Occipital lobe (tissue), 2 donors: ENCODE measurements around the gene NEURL1B. TPM values are rescaled to one million over a fixed set of nuclear protein-coding genes. Genes with fewer than 3 reads are reported as not detected.
"Not testable (repeated sequence)": the region's sequence is repeated elsewhere in the genome, so short reads cannot be mapped to it uniquely, and the experiment has no call there.

Experiments used
- DNase-seq: peaks from one replicate; lab custom pipeline; 2025; lab: John Stamatoyannopoulos, UW
- total RNA-seq: library from RNA; depleted of rRNA; stranded (reverse); fragments of >200 nt; gene quantifications from one replicate; pipeline ENCODE4 v1.2.3, GENCODE V29; 2014

NEURL1B gene
- total RNA-seq, 1 donor from 2014 or later = 19.2 TPM

DNA sequence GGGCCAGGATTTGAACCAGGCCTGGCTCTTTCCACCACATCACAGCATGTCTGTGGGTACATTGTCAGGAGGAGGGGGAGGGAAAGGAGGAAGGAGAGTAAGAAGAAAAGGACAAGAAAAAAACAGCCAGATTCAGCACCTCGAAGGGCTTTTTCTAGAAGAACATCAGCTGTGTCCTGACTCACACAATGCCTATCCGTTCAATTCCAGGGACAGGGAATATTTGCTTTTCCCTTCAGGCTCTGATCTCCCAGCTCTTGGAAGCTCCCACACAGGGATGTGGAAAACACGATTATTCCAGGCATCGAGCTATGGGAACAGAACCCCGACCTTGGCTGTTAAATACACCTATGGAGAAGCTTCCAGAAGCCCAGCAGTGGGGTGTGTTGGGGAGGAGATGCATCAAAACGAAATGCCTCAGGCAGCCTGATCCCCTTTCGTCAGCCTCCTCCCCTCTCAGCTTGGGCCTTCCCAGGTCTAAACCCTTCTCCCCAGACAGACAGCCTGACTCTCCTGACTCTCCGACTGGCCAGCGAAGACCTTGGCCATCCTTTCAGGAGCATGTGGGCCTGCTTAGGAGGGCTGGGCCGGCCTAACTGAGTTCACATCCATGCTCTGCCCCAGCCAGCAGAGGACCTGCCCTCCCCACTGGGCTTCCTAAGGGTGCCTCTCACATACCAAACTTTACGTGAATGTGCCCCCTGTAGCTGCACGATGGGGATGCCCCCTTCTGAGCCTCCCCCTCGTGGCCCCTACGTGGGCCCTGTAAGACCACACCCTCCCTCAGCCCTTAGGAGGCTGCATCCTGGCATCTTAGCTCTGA lies 54.4 kb downstream of the NEURL1B start:
- no peak for DNase-seq

DNA sequence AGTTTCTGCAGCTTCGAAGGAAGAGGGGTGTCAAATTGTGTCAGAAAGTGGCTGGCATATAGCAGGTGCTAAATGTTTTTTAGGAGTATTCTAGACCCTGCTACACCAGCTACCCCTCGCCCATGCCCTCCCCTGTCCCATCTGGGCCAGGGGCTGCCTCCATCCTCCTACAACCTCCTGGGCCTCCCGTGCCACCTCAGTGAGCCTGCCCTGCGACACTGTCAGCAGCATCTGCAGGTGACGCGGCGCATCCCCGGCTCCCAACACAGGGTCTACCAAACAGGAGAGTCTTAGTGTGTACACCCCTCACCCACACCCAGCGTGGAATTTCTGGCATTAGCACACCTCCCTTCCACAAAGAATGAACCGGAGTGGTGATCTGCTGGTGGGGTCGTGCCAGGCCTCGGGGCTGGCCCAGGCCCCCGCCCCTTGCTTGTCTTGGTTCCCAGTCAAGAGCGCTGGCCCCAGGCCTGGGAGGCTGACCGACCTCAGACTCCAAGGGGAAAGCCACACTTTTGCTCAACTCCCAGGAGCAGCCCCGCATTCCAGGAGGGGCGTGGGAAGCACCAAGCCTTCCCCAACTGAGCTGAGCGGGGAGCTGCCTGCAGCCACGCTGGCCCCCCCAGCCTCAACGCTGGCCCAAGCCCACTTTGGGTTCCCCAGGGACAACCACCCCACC lies 55.2 kb downstream of the NEURL1B start:
- DNase-seq = no peak

DNA sequence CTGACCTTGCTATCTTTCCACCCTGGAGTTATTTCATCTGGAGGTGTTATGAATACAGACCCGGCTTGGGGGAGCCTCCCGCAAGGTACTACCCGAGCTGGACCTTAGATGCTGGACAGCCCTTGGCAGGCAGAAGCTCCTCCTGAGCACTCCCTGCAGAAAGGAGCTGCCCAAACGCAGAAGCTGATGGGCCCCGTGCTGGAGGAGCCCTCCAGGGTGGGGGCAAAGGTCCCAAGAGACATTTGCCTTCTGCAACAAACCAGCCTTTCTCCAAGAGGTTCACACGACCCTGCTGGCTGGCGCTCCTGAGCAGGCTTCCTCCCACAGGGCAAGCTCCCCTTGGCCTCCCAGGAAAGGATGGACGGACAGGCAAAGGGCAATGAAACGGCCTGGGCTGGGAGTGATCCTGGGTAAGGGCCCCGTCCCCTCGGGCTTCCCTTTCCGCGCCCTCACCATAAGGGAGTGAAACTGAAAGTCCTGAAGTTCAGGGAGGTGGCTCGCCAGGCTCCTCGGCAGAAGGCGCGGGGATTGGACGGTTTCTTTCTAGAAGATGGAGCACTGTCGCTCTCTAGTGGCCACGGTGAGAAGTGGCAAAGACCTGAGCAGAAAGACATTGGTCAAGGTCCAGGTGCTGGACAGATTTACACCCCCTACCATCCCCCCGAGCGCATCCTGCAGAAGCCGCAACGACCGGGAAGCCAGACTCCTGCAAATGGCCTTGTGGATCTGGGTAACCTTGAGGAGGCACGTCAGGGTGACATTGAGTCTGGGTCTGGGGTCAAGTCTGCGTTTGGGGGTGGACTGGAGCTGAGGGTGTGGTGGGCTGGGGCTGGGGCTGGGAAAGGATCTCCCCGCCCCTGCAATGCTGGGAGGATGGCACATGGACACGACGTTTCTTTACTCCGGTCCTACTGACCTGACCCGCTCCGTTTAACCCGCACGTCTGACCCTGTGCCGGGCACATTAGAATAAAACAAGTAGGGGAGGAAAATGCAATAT lies 56.4 kb downstream of the NEURL1B start:
- peak; percentile 70 for DNase-seq

DNA sequence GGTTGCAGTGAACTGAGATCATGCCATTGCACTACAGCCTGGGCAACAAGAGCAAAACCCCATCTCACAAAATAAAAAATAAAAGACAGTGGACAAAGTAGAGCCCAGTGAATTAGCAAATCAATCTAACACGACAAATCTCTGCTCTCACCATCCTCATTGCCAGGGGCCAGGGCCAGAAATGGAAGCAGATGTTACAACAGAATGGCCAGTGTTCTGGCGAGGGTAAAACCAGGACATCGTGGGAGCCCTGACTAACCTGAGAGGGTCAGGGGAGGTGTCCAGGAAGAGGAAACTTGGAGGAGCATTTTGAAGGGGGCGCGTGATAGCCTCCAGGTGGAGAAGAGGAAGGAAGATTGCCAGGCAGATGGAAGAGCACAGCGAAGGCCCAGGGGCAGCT lies 58.4 kb downstream of the NEURL1B start:
- DNase-seq = no peak

DNA sequence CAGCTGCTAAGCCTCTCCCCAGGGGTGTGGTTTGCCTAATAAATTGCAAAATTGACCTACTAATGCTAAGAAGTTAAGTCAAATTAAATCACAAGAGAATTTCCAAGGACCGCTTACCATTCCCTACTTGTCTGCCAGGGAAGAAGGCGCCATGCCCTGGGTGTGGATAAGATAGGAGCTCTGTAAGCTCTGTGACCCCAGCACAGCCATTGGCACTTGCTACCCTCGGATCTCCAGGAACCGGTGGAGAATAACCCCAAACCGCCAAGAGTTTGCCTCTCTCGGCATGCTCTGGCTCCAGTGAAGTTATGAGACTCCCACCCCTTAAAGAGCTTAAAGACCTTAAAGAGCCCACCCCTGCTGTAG lies 58.9 kb downstream of the NEURL1B start:
- DNase-seq = no peak

DNA sequence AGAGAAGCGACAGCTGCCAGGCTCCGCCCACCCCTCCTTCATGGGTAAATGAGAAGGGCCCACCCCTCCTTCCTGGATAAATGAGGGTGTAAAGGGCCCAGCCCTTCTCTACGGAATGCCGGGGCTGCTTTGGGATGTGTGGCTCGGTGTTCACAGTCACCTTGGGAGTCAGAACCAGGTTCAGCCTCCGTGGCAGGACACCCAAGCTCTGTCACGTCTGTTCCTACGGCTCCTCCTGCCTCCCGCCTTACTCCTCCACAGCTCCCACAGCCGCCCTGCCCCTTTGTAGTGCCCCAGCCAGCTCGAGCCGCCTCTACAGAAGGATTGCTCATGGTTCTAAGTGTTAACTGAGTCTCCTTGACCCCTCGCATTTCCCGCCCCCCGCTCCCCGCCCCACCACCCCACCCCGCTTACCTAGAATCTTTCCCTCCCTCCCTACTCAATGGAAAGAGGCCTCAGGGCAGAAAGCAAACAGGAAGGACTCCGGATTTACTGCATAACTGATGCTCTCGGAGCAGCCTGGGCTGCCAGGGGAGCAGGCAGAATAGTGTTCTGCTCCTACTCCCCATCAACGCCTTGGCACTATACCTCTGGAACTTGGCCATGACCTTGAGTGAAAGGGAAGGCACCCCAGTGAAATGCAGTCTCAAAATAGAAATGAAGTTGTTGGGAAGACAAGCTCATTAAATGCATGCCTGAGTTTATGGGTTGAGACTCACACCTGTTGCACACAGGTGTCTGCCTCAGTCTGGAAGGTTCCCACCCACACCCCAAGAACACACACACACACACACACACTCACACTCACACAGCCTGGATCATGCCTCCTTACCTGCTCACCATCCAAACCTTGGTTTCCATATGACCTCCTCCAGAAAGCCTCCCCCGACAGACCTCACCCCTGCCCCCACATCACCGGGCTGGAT lies 59.6 kb downstream of the NEURL1B start:
- no peak for DNase-seq

DNA sequence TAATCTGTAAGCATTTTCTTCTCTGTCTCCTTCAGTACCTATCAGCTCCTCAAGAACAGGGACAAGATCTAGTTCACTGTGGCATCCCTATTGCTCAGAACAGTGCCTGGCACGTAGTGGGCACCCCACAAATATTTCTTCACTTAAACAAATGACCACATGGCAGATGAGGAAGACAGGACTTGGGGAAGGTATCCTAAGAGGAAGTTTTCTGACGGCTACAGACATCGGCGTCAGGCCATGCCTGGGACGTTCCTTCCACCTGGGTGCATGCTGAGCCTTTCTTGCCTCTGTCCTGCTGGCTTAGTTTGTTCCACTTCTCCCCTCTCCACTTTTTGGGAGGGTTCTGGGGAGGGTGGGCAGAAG lies 60.2 kb downstream of the NEURL1B start:
- no peak for DNase-seq

DNA sequence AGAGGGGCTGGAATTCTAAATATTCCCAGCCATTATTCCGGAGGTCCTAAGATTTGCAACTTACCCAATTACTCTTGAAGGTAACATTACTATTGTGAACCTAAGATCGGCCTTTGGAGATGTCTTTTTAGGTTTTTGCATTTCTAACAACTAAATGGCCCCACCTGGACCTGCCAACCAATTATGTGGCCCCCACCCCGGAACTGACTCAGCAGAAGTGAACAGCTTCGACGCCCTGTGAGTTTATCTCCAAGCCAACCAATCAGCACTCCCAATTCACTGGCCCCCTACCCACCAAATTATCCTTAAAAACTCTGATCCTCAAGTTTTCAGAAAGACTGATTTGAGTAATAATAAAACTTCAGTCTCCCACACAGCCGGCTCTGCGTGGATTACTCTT lies 62.9 kb downstream of the NEURL1B start:
- DNase-seq = no peak

DNA sequence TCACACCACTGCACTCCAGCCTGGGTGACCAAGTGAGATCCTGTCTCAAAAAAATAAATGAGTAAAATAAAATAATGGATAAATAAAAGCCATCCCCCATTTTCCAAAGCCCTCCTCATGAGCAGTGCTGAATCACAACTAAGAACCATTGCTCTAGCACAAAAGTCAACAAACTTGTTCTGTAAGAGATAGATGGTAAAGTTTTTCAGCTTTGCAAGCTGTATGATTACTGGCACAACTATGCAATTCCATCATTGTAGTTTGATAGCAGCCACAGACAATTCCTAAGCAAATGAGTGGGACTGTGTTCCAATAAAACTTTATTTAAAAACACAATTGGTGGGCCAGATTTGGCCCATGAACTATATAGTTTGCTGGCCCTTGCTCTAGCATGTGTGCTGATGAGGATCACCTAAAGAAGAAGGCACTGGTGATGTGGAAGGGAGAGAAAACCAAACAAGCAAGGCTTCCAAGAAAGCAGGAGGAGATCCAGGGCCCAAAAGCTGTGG lies 64.6 kb downstream of the NEURL1B start:
- DNase-seq = no peak

DNA sequence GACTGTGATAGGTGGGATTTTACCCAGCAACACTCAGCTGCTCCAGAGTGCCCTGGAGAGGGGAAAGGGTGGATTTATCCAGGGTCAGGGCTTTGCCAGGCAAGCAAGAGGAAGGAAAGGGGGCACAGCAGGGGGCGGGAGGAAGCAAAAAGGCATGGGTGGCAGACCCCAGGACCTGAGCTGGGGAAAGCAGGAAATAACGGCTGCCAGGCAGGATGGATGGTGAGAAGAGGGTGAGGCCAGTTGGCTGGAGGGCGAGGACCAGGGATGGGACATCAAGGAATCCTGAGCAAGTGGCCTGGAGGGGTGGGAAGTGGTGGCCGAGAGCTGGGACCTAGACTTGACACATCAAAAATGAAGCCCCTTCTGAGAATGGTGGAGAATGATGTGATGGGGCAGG lies 65.7 kb downstream of the NEURL1B start:
- DNase-seq = no peak

DNA sequence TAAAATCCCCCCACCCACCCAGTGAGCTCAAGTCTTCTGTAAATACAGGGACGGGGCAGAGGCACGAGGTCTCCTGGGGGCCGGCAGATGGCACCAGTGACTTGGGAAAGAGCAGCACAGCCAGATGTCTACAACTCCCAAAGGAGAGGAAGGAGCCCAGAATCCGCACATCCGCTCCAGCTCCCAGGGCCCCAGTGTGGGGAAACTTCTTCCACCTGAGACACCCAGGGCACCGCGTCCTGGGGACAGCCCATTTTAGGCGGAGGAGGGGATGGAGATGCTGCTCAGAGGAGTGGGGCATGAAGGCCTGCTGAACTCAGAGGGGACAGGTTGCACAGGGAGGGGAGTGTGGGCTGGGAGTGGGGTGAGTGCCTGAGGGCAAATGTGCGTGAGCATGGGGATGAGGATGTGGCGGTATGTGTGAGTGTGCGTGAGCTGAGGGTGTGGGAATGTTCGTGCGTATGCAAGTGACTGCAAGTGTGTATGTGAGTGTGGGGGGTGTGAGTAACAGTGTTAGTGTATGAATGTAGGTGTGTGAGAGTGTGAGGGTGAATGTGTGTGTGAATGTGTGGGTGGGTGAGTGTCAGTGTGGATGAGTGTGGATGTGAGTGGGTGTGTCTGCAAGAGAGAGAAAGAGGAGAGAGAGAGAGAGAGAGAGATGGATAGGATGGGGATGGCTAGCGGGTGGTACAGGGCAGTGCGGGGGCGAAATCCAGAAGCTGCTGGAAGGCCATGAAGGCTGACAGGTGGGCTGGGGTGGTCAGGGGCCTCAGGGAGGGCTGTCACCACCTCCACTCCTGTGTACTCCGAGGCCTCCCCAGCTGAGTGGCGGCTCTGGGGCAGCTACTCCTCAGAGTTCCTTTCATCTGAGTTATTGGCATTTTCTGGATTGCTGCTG lies 66.5 kb downstream of the NEURL1B start:
- peak; percentile 53 for DNase-seq

DNA sequence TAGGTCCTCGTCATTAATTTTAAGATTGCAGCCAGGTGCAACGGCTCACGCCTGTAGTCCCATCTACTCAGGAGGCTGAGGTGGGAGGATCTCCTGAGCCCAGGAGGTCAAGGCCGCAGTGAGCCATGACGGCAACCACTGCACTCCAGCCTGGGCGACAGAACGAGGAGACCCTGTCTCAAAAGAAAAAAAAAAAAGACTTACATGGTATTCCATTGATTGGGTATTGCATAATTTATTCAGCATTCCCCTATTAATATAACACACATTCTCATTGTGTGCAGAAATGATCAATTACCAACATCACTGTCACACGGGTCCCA lies 67.1 kb downstream of the NEURL1B start:
- no peak for DNase-seq

DNA sequence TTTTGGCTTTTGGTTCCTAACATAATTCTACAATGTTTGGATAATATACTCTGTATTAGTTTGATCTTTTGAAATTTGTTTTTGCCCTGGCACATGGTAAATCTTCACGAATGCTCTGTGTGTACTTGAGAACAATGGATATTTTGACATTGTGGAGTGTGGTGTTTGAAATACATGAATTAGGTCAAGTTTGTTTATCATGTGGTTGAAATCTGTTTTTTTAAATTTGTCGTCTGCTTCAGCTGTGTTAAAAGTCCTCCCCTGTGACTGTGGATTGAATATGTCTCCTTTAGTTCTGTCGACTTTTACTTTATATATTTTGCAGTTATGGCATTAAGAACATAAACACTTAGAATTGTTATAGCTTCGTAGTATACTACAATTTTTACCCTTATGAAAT lies 69.6 kb downstream of the NEURL1B start:
- no peak for DNase-seq

DNA sequence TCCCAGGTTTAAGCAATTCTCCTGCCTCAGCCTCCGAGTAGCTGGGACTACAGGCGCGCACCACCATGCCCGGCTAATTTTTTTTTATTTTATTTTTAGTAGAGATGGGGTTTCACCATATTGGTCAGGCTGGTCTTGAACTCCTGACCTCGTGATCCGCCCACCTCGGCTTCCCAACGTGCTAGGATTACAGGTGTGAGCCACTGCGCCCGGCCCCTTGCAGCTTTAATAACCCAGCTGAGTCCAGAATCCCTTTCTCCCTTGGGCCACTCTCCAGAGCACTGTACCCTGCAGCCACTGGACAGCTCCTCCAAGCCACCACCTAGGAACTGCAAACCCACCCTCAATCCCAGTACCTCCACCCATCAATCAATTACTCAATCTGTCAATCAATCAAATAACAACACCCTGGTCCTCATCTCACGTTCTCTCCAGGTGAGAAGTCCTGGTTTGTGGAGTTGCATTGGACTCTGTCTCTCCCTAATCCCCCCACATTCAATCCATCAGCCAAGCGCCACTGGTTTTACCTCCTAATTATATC lies 70.3 kb downstream of the NEURL1B start:
- DNase-seq = not testable (repeated sequence)

DNA sequence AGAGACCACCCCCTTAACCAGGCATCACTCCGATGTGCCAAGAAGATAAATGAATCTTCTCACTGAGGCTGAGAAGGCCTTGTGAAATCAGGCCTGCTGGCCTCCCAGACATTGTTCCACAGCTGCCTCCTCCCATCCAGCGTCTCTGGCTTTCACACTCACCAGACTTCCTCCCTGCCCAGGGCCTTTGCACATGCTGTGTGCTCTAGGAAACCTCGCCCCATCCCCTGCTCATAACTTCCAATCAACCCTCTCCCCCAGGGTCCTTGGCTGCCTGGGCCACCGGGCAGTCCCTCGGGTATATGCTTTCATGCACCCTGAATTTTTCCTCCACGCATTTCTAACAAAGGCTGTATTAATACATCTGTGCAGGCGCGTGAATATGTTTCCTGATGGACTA lies 71.5 kb downstream of the NEURL1B start:
- DNase-seq = no peak

DNA sequence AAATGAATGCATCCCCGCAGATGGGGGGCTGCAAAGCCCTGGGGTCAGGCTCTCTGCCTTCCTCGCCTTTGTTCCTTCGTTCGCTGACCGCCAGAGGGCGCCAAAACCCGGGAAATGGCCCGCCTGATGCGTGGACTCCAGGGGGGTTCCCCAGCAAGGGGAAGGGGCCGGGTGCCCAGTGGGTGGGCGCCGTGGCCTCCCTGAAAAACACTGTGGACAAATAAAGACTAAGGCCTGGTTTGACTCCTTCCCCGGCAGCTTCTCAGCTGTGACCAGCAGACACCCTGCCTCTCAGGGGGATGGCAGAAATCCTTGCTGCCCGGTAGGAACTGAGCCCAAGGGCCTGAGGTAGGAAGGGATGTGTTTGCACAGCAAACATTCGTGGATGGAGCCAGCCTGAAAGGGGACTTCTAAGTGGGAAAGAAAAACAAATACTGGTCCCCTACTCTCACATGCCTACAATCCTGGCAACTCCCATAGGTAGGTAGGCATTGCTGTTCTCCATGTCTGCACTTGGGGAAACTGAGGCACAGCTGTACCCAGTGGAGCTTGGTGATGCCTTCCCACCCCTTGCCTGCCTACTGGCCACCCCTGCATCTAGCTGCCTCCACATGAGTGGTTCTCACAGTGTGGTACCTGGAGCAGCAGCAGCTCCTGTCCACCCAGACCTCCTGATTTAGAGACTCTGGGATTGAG lies 72.2 kb downstream of the NEURL1B start:
- peak; percentile 19 for DNase-seq

DNA sequence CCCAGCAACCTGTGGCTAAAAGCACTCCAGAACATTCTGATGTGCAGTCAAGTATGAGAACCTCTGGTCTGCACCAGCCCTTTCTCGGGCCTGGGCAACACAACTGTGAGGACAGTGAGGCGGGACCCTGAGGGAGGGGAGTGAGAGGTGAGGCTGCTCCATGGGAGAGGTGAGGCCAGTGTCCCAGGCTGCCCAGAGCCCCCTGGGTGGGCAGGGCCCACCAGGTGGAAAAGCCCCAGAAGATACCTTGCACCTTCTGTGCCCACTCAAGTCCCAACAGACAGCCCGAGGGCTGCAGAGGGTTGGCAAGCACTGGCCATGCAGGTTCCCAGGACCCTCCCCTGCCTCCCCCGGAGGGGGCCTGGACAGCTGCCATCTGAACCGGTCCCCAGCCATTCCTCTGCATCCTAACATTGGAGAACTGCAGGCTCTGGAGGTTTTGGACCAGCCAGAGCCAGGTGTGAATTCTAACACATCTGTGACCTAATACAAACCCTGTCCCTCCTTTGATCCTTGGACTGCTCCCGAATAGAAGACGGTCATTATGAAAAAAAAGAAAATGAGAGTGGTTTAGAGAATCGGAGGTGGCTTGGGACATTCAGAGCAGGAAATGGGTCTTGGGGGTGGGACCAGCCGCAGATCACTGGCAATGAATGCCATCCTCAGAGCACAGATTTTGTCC lies 72.9 kb downstream of the NEURL1B start:
- no peak for DNase-seq
